HG03460 (cell line): ENCODE data around the gene AMPD3.

Experiments used
- ATAC-seq: cut with Tn5 transposase; IDR thresholded peaks from one replicate; pipeline ENCODE4 v1.9.1; 2021; ENCODE audit not compliant: unreplicated experiment

Gene AMPD3

GRCh38 chr11:10459029-10459970 is 4.2 kb downstream of the AMPD3 start:
- peak; percentile 54 for ATAC-seq

- ATAC-seq, result no peak
Measured at GRCh38 chr11:10460611-10461275, 5.7 kb downstream of the AMPD3 start.

GRCh38 chr11:10461276-10461790 is 6.3 kb downstream of the AMPD3 start:
- no peak for ATAC-seq

- ATAC-seq, result no peak
Measured at GRCh38 chr11:10462746-10463300, 7.8 kb downstream of the AMPD3 start.

- no peak for ATAC-seq
Measured at GRCh38 chr11:10473371-10473770, 18.3 kb downstream of the AMPD3 start.

GRCh38 chr11:10474551-10474950 is 19.5 kb downstream of the AMPD3 start:
- ATAC-seq, result no peak

GRCh38 chr11:10476342-10476741 is 21.3 kb downstream of the AMPD3 start:
- ATAC-seq, result no peak

- ATAC-seq, result no peak
Measured at GRCh38 chr11:10476927-10477689, 22.0 kb downstream of the AMPD3 start.

GRCh38 chr11:10477690-10478046 is 22.6 kb downstream of the AMPD3 start:
- no peak for ATAC-seq

- no peak for ATAC-seq
Measured at GRCh38 chr11:10478066-10478465, 23.0 kb downstream of the AMPD3 start.

- ATAC-seq, result no peak
Measured at GRCh38 chr11:10478574-10479550, 23.8 kb downstream of the AMPD3 start.

GRCh38 chr11:10480026-10480425 is 25.0 kb downstream of the AMPD3 start:
- ATAC-seq, result no peak

- no peak for ATAC-seq
Measured at GRCh38 chr11:10480760-10481159, 25.7 kb downstream of the AMPD3 start.

- ATAC-seq, result no peak
Measured at GRCh38 chr11:10481560-10482349, 26.7 kb downstream of the AMPD3 start.

GRCh38 chr11:10483174-10483573 is 28.1 kb downstream of the AMPD3 start:
- no peak for ATAC-seq

GRCh38 chr11:10483584-10483983 is 28.5 kb downstream of the AMPD3 start:
- ATAC-seq, result no peak

GRCh38 chr11:10484461-10485180 is 29.6 kb downstream of the AMPD3 start:
- ATAC-seq, result no peak

GRCh38 chr11:10485646-10486045 is 30.6 kb downstream of the AMPD3 start:
- ATAC-seq, result no peak
